Upper lobe of left lung (tissue), 6 donors: ENCODE measurements around the gene MLC1. TPM values are rescaled to one million over a fixed set of nuclear protein-coding genes. Genes with fewer than 3 reads are reported as not detected.
A peak's percentile ranks its signal among the peaks of the same experiment; 100 is the strongest.

Source experiments
- ATAC-seq, 2 donors: fragments of 200-7000 bp; cut with Tn5 transposase; one replicate each; pipeline ENCODE4 v1.9.1; 2022; ENCODE audit warnings: mild to moderate bottlenecking in 2 of 2, moderate library complexity in 2 of 2; ENCODE audit not compliant: low FRiP score in 2 of 2
- DNase-seq, 2 donors: peaks; one replicate each; pipeline ENCODE4 v3.0.0-alpha.2; 2019 to 2020
- H3K27ac ChIP-seq, 4 donors: fragments of 200-600 bp; sonication (generic); one replicate each; pipeline ENCODE4 v1.5.1; 2016 to 2019
- H3K27me3 ChIP-seq, 4 donors: fragments of 200-600 bp; sonication (generic); one replicate each; pipeline ENCODE4 v1.5.1; 2017 to 2019
- H3K36me3 ChIP-seq, 4 donors: fragments of 200-600 bp; sonication (generic); one replicate each; pipeline ENCODE4 v1.5.1; 2016 to 2019
- H3K4me1 ChIP-seq, 4 donors: fragments of 200-600 bp; sonication (generic); one replicate each; pipeline ENCODE4 v1.5.1; 2018 to 2019
- H3K4me3 ChIP-seq, 4 donors: fragments of 200-600 bp; sonication (generic); one replicate each; pipeline ENCODE4 v1.5.1; 2017 to 2019; ENCODE audit warnings: mild to moderate bottlenecking in 2 of 4, moderate library complexity in 1 of 4
- H3K9me3 ChIP-seq, 4 donors: fragments of 200-600 bp; sonication (generic); one replicate each; pipeline ENCODE4 v1.5.1; 2018 to 2019
- EP300 ChIP-seq, 4 donors: sonication (generic); formaldehyde crosslinking; IDR thresholded peaks; one replicate each; pipeline ENCODE4 v1.5.1; 2017; ENCODE audit warnings: antibody characterized with exemption in 4 of 4, control low read depth in 2 of 4
- POLR2A ChIP-seq, 4 donors: fragments of 450-650 bp; IDR thresholded peaks; one replicate each; pipeline ENCODE4 v1.5.1; 2016 to 2017; ENCODE audit warnings: antibody characterized with exemption in 4 of 4, mild to moderate bottlenecking in 2 of 4
- POLR2AphosphoS5 ChIP-seq, 2 donors: sonication (generic); formaldehyde crosslinking; IDR thresholded peaks; one replicate each; pipeline ENCODE4 v1.5.1; 2017; ENCODE audit warnings: antibody characterized with exemption in 2 of 2
- WGBS, 2 donors: methylation state at CpG; one replicate each; pipeline ENCODE4 v1.1.5; 2017 to 2018; 5-methylcytosine and 5-hydroxymethylcytosine counted together
- total RNA-seq, 6 donors: library from RNA; depleted of rRNA in 4 of 6; stranded (reverse); fragments of >200 nt in 4 of 6; gene quantifications; one replicate each; pipeline versions ENCODE4 v1.1.0 to v1.2.1, GENCODE V29; 2016 to 2021
- TF ChIP-seq, protein P1 (sequence below), 6 experiments: fragments of 450-650 bp in 4 of 6; fragments of 200-600 bp in 2 of 6; sonication (generic) in 2 of 6; IDR thresholded peaks; one replicate each; pipeline ENCODE4 v1.5.1; 2016 to 2019; ENCODE audit warnings: antibody characterized with exemption in 6 of 6
- donor health status: DM: no; HTN: no; CAD: no; lungs with moderate emphysema.
- donor health status: DM: no; HTN: yes; CAD: no; lungs with severe emphysema.

Gene MLC1
- total RNA-seq, 6 donors from 2014 or later: 0.78 to 3.1 (median 1.2) TPM

DNA sequence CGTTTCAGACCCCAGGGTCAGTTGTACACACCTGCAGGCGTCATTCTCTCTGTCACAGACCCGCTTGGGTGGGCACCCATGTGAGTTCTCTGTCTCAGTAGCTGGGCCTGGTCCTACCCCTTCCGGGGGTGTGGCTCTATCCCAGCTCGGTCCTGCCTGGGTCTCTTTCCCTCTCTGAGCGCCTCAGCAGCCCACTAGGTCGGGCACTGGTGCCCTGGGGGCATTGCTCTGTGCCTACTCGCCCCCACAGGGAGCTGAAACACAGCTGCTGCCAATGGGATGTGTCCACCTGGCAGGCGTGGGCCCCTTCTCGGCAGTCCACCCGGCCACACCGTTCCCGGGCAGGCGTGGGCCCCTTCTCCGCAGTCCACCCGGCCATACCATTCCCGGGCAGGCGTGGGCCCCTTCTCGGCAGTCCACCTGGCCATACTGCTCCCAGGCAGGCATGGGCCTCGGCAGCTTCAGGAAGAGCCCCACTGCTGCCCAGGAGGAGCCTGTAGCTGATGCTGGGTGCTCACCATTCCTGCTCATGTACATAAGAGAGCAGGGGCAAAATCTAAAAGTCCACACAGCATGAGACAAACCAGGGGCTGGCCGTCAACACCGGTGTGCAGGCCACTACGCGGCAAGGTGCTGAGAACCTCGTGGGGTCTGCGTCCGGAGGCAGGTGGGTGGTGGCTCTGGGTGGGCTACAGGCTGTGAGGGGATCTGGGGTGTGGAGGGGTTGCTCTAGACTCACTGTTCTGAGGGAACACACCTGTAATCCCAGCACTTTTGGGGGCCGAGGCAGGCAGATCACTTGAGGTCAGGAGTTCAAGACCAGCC is 12.3 kb downstream of the MLC1 start:
- 89 to 91% methylated on average over 14 to 27 of the region's 28 CpGs for WGBS, 2 donors
- no peak overlapping the region for H3K27ac ChIP-seq

DNA sequence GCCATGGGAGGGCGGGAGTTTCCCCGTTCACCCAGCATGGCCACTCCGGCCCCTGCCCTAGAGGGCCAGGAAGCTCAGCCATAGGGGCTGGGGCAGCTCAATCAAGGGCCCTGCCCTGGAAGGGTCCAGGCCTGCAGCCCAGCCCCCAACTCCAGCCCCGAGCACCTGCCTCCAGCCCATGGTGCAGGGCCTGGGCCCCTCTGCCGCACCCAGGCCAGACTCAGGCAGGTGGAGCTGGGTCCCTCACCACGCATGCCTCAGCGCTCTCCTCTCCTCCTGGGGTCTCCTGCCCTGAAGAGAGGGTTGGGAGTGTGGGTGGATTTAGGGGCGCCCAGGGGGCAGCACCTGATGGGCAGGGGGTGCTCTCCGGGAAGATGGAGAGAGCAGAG is 13.1 kb downstream of the MLC1 start:
- H3K36me3 ChIP-seq: no peaks in the 10 kb centered on the region
- WGBS, 2 donors: 50 to 89% methylated on average over 2 to 9 of the region's 9 CpGs
- DNase-seq: peak in 1 of 2 donors; percentile 50
- no peaks in the 10 kb centered on the region for H3K27me3 ChIP-seq
- H3K27ac ChIP-seq: no peak overlapping the region
- no peak overlapping the region for H3K4me3 ChIP-seq
- no peaks in the 10 kb centered on the region for H3K9me3 ChIP-seq
- no peaks in the 10 kb centered on the region for H3K4me1 ChIP-seq
- no peak for TF ChIP-seq EP300 (IDR thresholded peaks at IDR 0.05)
- no peak for TF ChIP-seq POLR2AphosphoS5 (IDR thresholded peaks at IDR 0.05)
- no peak for TF ChIP-seq POLR2A (IDR thresholded peaks at IDR 0.05)
- TF ChIP-seq, protein P1, sequence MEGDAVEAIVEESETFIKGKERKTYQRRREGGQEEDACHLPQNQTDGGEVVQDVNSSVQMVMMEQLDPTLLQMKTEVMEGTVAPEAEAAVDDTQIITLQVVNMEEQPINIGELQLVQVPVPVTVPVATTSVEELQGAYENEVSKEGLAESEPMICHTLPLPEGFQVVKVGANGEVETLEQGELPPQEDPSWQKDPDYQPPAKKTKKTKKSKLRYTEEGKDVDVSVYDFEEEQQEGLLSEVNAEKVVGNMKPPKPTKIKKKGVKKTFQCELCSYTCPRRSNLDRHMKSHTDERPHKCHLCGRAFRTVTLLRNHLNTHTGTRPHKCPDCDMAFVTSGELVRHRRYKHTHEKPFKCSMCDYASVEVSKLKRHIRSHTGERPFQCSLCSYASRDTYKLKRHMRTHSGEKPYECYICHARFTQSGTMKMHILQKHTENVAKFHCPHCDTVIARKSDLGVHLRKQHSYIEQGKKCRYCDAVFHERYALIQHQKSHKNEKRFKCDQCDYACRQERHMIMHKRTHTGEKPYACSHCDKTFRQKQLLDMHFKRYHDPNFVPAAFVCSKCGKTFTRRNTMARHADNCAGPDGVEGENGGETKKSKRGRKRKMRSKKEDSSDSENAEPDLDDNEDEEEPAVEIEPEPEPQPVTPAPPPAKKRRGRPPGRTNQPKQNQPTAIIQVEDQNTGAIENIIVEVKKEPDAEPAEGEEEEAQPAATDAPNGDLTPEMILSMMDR (IDR thresholded peaks at IDR 0.05): no peak
- no peak for ATAC-seq

More for the DNA sequence above, 12.3 kb downstream of the MLC1 start:
- Histone ChIP-seq H3K4me1 (no peaks in the 10 kb centered on the region), H3K9me3 (no peaks in the 10 kb centered on the region), H3K36me3 (no peaks in the 10 kb centered on the region), H3K27me3 (no peaks in the 10 kb centered on the region), H3K4me3 (no peak overlapping the region)
- peak in 1 of 2 donors; percentile 11 for ATAC-seq
- DNase-seq: no peak
- TF ChIP-seq EP300 (IDR thresholded peaks at IDR 0.05) (no peak), POLR2A (IDR thresholded peaks at IDR 0.05) (no peak), POLR2AphosphoS5 (IDR thresholded peaks at IDR 0.05) (no peak)
- TF ChIP-seq, protein P1 (IDR thresholded peaks at IDR 0.05): no peak

DNA sequence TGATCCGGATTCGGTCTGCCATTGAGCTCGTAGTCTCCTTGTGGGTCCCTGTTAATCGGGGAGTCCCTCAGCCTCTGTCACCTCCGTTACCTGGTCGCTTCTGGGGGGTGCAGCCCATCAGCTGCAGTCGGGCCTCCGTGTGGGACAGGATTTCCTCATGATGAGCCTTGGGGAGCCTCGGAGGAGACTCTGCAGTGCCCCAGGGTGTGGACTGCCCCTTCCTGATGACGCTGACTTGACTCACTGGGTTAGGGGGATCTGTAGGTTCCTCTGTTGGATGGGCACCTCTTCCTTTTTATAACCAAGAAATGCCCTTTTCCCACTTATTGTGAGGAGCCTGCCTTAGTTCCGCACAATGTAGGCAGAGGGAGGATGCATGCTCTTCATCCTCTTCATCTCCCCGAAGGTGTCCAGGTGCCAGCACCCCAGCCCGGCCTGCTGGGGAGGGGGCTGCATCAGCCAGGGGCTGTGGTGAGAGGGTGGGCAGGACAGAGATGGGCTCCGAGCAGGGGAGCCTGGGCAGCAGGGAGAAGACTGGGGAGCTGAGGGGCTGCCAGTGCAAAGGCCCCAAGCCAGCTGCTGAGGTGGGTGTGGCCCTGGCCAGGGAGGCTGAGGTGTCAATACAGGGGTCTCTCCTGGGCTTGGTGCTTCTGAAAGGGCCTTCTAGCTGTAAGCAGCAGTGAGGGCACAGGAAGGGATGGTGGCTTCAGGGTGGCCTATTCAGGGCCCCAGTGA is 13.6 kb downstream of the MLC1 start:
- H3K4me3 ChIP-seq: no peak overlapping the region
- 88 to 89% methylated on average over 14 of the region's 14 CpGs for WGBS, 2 donors

DNA sequence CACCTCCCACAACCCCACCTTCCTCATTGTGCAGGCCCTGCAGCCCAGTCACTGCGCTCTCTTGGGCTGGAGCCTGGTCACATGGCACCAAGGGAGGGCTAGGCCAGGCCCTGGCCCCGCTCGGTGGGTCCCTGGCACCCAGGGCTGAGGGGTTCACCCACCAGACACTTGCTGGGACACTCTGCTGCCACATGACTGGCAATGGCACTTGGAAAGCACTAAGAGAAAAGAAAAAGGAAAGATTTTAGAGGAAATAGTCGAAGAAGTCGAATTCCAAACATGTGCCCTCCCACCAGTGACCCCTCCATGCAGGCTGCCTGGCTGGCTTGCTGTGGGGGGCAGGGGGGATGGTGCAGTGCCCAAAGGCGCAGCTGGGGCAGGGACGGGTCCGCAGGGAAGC is 14.9 kb downstream of the MLC1 start:
- Histone ChIP-seq H3K27ac (no peak overlapping the region), H3K4me1 (no peaks in the 10 kb centered on the region), H3K9me3 (no peaks in the 10 kb centered on the region), H3K4me3 (no peak overlapping the region), H3K27me3 (no peaks in the 10 kb centered on the region), H3K36me3 (no peaks in the 10 kb centered on the region)
- DNase-seq (no peak), ATAC-seq (peak in 1 of 2 donors; percentile 18)
- 83 to 88% methylated on average over 7 to 8 of the region's 8 CpGs for WGBS, 2 donors
- TF ChIP-seq, protein P1 (IDR thresholded peaks at IDR 0.05): no peak
- TF ChIP-seq POLR2A (IDR thresholded peaks at IDR 0.05) (no peak), POLR2AphosphoS5 (IDR thresholded peaks at IDR 0.05) (no peak), EP300 (IDR thresholded peaks at IDR 0.05) (no peak)

More for the DNA sequence above, 13.6 kb downstream of the MLC1 start:
- H3K36me3 ChIP-seq: no peaks in the 10 kb centered on the region
- TF ChIP-seq POLR2A (IDR thresholded peaks at IDR 0.05) (no peak), POLR2AphosphoS5 (IDR thresholded peaks at IDR 0.05) (no peak), EP300 (IDR thresholded peaks at IDR 0.05) (no peak)
- TF ChIP-seq, protein P1 (IDR thresholded peaks at IDR 0.05): no peak
- no peaks in the 10 kb centered on the region for H3K4me1 ChIP-seq
- no peaks in the 10 kb centered on the region for H3K9me3 ChIP-seq
- H3K27me3 ChIP-seq: no peaks in the 10 kb centered on the region
- ATAC-seq (no peak), DNase-seq (no peak)
- H3K27ac ChIP-seq: no peak overlapping the region
